SK-N-SH (cell line): ENCODE measurements around the gene LAMA4. TPM values are rescaled to one million over a fixed set of nuclear protein-coding genes. Genes with fewer than 3 reads are reported as not detected.

Source experiments
- CTCF ChIA-PET: fragments of 300-600, 350-600 bp; formaldehyde crosslinking; extraction: SDS; loops from one replicate; lab custom pipeline; 2021; lab: Yijun Ruan, JAX
- POLR2A ChIA-PET: fragments of 350-600 bp; sonication (Branson Sonifier 250); formaldehyde crosslinking; extraction: SDS; loops from one replicate; lab custom pipeline; 2020; ENCODE audit warnings: antibody characterized with exemption, inconsistent platforms; lab: Yijun Ruan, JAX
- DNase-seq: peaks from one replicate; pipeline ENCODE4 v3.0.0; 2012
- H2AFZ ChIP-seq: fragments of 200-600 bp; sonication (generic); 2 replicates; pipeline ENCODE4 v1.8.1; 2016; ENCODE audit warnings: antibody characterized with exemption, mild to moderate bottlenecking, low read depth
- H3F3A ChIP-seq: fragments of 200-600 bp; sonication (generic); replicated peaks from 2 replicates; pipeline ENCODE3; 2016; ENCODE audit warnings: antibody characterized with exemption, mild to moderate bottlenecking; ENCODE audit not compliant: insufficient read depth
- H3K27ac ChIP-seq, 2 experiments: fragments of 200-500 bp in 1 of 2; fragments of 200-600 bp in 1 of 2; sonication (Bioruptor generic) in 1 of 2; sonication (generic), shearing (Covaris generic) in 1 of 2; 2 replicates each; pipeline versions ENCODE4 v1.5.1 to v1.6.1; 2014 to 2016; ENCODE audit warnings: low read depth in 2 of 2, inconsistent platforms in 1 of 2, low read length in 1 of 2, mild to moderate bottlenecking in 1 of 2, mixed read lengths in 1 of 2
- H3K27me3 ChIP-seq: fragments of 200-600 bp; sonication (generic), shearing (Covaris generic); 2 replicates; pipeline ENCODE4 v1.6.1; 2016; ENCODE audit warnings: mixed run types; ENCODE audit not compliant: insufficient read depth
- H3K36me3 ChIP-seq, 2 experiments: fragments of 200-500 bp in 1 of 2; fragments of 200-600 bp in 1 of 2; sonication (Bioruptor generic) in 1 of 2; sonication (generic) in 1 of 2; replicated peaks in 1 of 2; 2 replicates each; pipeline versions ENCODE3 to v1.5.1; 2014 to 2016; ENCODE audit warnings: low read length in 1 of 2, mild to moderate bottlenecking in 1 of 2; ENCODE audit not compliant: insufficient read depth in 2 of 2, control insufficient read depth in 1 of 2
- H3K4me1 ChIP-seq, 2 experiments: fragments of 200-500 bp in 1 of 2; fragments of 200-600 bp in 1 of 2; sonication (Bioruptor generic) in 1 of 2; sonication (generic), shearing (Covaris generic) in 1 of 2; 2 replicates each; pipeline versions ENCODE4 v1.5.1 to v1.6.1; 2014 to 2016; ENCODE audit warnings: low read depth in 1 of 2, low read length in 1 of 2, mixed run types in 1 of 2; ENCODE audit not compliant: insufficient read depth in 2 of 2, control insufficient read depth in 1 of 2
- H3K4me2 ChIP-seq: fragments of 200-600 bp; sonication (generic), shearing (Covaris generic); 2 replicates; pipeline ENCODE4 v1.6.1; 2017; ENCODE audit warnings: mixed run types
- H3K4me3 ChIP-seq, 2 experiments: fragments of 200-500 bp in 1 of 2; fragments of 200-600 bp in 1 of 2; sonication (Bioruptor generic) in 1 of 2; sonication (generic), shearing (Covaris generic) in 1 of 2; 2 replicates each; pipeline versions ENCODE4 v1.5.1 to v1.8.1; 2014 to 2016; ENCODE audit warnings: low read depth in 2 of 2, inconsistent platforms in 1 of 2, low read length in 1 of 2, mild to moderate bottlenecking in 1 of 2, mixed read lengths in 1 of 2, moderate library complexity in 1 of 2
- H3K79me2 ChIP-seq: fragments of 200-600 bp; sonication (generic); 2 replicates; pipeline ENCODE4 v1.8.1; 2017; ENCODE audit warnings: mild to moderate bottlenecking; ENCODE audit not compliant: insufficient read depth
- H3K9ac ChIP-seq: fragments of 200-600 bp; sonication (generic); 2 replicates; pipeline ENCODE4 v1.6.1; 2017; ENCODE audit warnings: mixed run types
- H3K9me2 ChIP-seq: fragments of 200-600 bp; sonication (generic); 2 replicates; pipeline ENCODE4 v1.6.1; 2017; ENCODE audit warnings: mixed run types
- H3K9me3 ChIP-seq: fragments of 200-600 bp; sonication (generic); 2 replicates; pipeline ENCODE4 v1.6.1; 2017; ENCODE audit warnings: mixed run types, mild to moderate bottlenecking, moderate library complexity
- H4K20me1 ChIP-seq: fragments of 200-600 bp; sonication (generic); 2 replicates; pipeline ENCODE4 v1.6.1; 2017; ENCODE audit warnings: mild to moderate bottlenecking, mixed run types; ENCODE audit not compliant: insufficient read depth
- CHD2 ChIP-seq: fragments of 150-350 bp; IDR thresholded peaks from 2 replicates; pipeline ENCODE4 v1.6.1; 2018; ENCODE audit warnings: low read length; ENCODE audit not compliant: partially characterized antibody
- ELF1 ChIP-seq: IDR thresholded peaks from 2 replicates; pipeline ENCODE4 v1.4.0; 2012
- EZH2phosphoT487 ChIP-seq: fragments of 200-600 bp; sonication (generic); IDR thresholded peaks from 2 replicates; pipeline ENCODE4 v1.6.1; 2017; ENCODE audit warnings: low read depth, mixed run types, mild to moderate bottlenecking, antibody characterized with exemption, moderate library complexity, borderline replicate concordance
- FOSL2 ChIP-seq: IDR thresholded peaks from 2 replicates; pipeline ENCODE4 v1.4.0; 2012; ENCODE audit warnings: low read depth, mild to moderate bottlenecking, moderate library complexity, borderline replicate concordance
- FOXJ3 ChIP-seq: sonication (generic); formaldehyde crosslinking; IDR thresholded peaks from 2 replicates; pipeline ENCODE4 v1.5.1; 2020; ENCODE audit warnings: mild to moderate bottlenecking, missing genetic modification reagents
- GABPA ChIP-seq: IDR thresholded peaks from 2 replicates; pipeline ENCODE4 v1.4.0; 2012; ENCODE audit warnings: low read depth, mild to moderate bottlenecking
- GATA2 ChIP-seq: sonication (generic); formaldehyde crosslinking; IDR thresholded peaks from 2 replicates; pipeline ENCODE4 v1.5.0; 2020; ENCODE audit warnings: mild to moderate bottlenecking, missing genetic modification reagents
- JUND ChIP-seq: IDR thresholded peaks from 2 replicates; pipeline ENCODE4 v1.4.0; 2012
- NFIC ChIP-seq: IDR thresholded peaks from 2 replicates; pipeline ENCODE4 v1.4.0; 2012; ENCODE audit warnings: borderline replicate concordance
- NRF1 ChIP-seq: IDR thresholded peaks from 2 replicates; pipeline ENCODE4 v1.6.1; 2012; ENCODE audit warnings: low read depth, mild to moderate bottlenecking, low read length
- POLR2AphosphoS5 ChIP-seq: IDR thresholded peaks from 2 replicates; pipeline ENCODE4 v1.6.1; 2012; ENCODE audit warnings: low read depth, low read length
- RAD21 ChIP-seq: IDR thresholded peaks from 2 replicates; pipeline ENCODE4 v1.6.1; 2012; ENCODE audit warnings: mild to moderate bottlenecking, low read length
- RCOR1 ChIP-seq: fragments of 150-350 bp; IDR thresholded peaks from 2 replicates; pipeline ENCODE4 v1.6.1; 2017; ENCODE audit warnings: antibody characterized with exemption, low read length
- RFX5 ChIP-seq: IDR thresholded peaks from 2 replicates; pipeline ENCODE4 v1.6.1; 2012; ENCODE audit warnings: mild to moderate bottlenecking, improper control_type of control experiment, low read length
- RXRA ChIP-seq: IDR thresholded peaks from 2 replicates; pipeline ENCODE4 v1.4.0; 2012; ENCODE audit warnings: low read depth, mild to moderate bottlenecking, borderline replicate concordance
- SMC3 ChIP-seq: IDR thresholded peaks from 2 replicates; pipeline ENCODE4 v1.6.1; 2012; ENCODE audit warnings: low read depth, low read length, improper control_type of control experiment
- TAF1 ChIP-seq: IDR thresholded peaks from 2 replicates; pipeline ENCODE4 v1.6.1; 2012; ENCODE audit warnings: low read depth, mild to moderate bottlenecking, low read length, moderate library complexity, borderline replicate concordance
- TCF12 ChIP-seq: IDR thresholded peaks from 2 replicates; pipeline ENCODE4 v1.4.0; 2012
- TEAD4 ChIP-seq: IDR thresholded peaks from 2 replicates; pipeline ENCODE4 v1.4.0; 2012; ENCODE audit warnings: mild to moderate bottlenecking, borderline replicate concordance; ENCODE audit not compliant: insufficient read depth
- YY1 ChIP-seq: IDR thresholded peaks from 2 replicates; pipeline ENCODE4 v1.4.0; 2012; ENCODE audit warnings: low read depth, mild to moderate bottlenecking
- WGBS: methylation state at CpG from one replicate; pipeline ENCODE4 v1.1.6; 2017; ENCODE audit warnings: low lambda C conversion rate; 5-methylcytosine and 5-hydroxymethylcytosine counted together
- polyA plus RNA-seq, 3 experiments: library from polyadenylated mRNA; depleted of rRNA; stranded (reverse); fragments of >200 nt; gene quantifications; 2 replicates each; pipeline ENCODE4 v1.2.3, GENCODE V29; 2012
- TF ChIP-seq, protein P1 (sequence below): IDR thresholded peaks from 2 replicates; pipeline ENCODE4; 2012
- TF ChIP-seq, protein P2 (sequence below): IDR thresholded peaks from 2 replicates; pipeline ENCODE4 v1.4.0; 2012; ENCODE audit warnings: low read depth, borderline replicate concordance

The LAMA4 gene
- polyA plus RNA-seq, 1 of the 3 experiments (the other 2 are of a cell fraction), result 9.4 TPM

DNA sequence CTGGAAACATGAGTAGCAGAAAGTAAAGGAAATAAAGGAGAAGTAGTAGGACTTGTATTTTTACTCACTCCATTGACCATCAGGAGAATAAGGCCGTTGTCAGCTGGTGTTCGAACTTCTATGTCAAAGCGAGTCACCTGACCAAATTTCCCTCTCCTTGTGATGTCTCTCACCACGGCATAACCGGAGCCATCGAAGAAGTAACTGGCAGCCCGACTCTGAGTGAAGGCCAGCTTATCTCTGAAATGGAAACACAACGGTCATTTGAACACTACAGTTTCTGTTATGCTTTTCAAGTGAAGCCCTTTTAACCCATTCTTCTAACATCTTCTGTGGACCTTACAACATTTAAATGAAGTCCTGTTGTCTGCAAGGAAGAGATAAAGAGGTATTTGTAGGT lies 115.3 kb downstream of the LAMA4 start:
- Histone ChIP-seq H3K4me3 (no peak overlapping the region), H3K4me1 (peaks cover 0 to 6% of the 10 kb centered on the region in 2 experiments; a peak in 2 of 4 replicates), H3K27me3 (no peaks in the 10 kb centered on the region), H3K9ac (no peak overlapping the region), H3K9me2 (0 out of 2 replicates have a peak, but pooled peaks cover 4% of the 10 kb centered on the region), H3F3A (no peaks in the 10 kb centered on the region), H2AFZ (no peak overlapping the region), H3K9me3 (no peaks in the 10 kb centered on the region), H3K4me2 (no peak overlapping the region), H4K20me1 (no peaks in the 10 kb centered on the region), H3K27ac (no peak overlapping the region), H3K79me2 (no peaks in the 10 kb centered on the region), H3K36me3 (peaks cover 3 to 72% of the 10 kb centered on the region in 2 experiments)
- ChIA-PET CTCF (interaction anchor here (0.7 to 2.0 kb wide), 4 partner anchors 10 to 53 kb away, joined by 3 to 7 read pairs (median 4); no protein-coding TSS in a partner anchor), POLR2A (no interaction called here)
- DNase-seq, result no peak
- TF ChIP-seq NFIC, result no peak
- no peak for TF ChIP-seq TCF12
- TF ChIP-seq GATA2 (CRISPR knock-in tag), result no peak
- TF ChIP-seq SMC3, result no peak
- TF ChIP-seq CHD2, result no peak
- TF ChIP-seq FOXJ3 (CRISPR knock-in tag), result no peak
- no peak for TF ChIP-seq POLR2AphosphoS5
- TF ChIP-seq JUND, result no peak
- TF ChIP-seq RFX5, result no peak
- no peak for TF ChIP-seq EZH2phosphoT487
- TF ChIP-seq GABPA, result no peak
- TF ChIP-seq TAF1, result no peak
- TF ChIP-seq FOSL2, result no peak
- no peak for TF ChIP-seq ELF1
- TF ChIP-seq NRF1, result no peak
- WGBS, result 96% methylated on average over 8 of the region's 8 CpGs

- H3K9me3 ChIP-seq, result no peaks in the 10 kb centered on the region
- POLR2A ChIA-PET, result no interaction called here
- 63% methylated on average over 3 of the region's 3 CpGs for WGBS
Measured at GRCh38 chr6:112130878-112131277, 123.5 kb downstream of the LAMA4 start.

More at GRCh38 chr6:112130878-112131277, 123.5 kb downstream of the LAMA4 start:
- Histone ChIP-seq H3K27me3 (no peaks in the 10 kb centered on the region), H3K9me2 (0 out of 2 replicates have a peak, but pooled peaks cover 4% of the 10 kb centered on the region), H3K27ac (no peak overlapping the region), H2AFZ (no peak overlapping the region), H3K4me1 (no peaks in the 10 kb centered on the region), H3K4me2 (no peak overlapping the region), H4K20me1 (no peaks in the 10 kb centered on the region), H3K36me3 (peaks cover 0 to 68% of the 10 kb centered on the region in 2 experiments), H3K79me2 (no peaks in the 10 kb centered on the region), H3F3A (no peaks in the 10 kb centered on the region), H3K4me3 (no peak overlapping the region), H3K9ac (no peak overlapping the region)
- no peak for DNase-seq
- CTCF ChIA-PET, result interaction anchor here (1.1 to 1.7 kb wide), 4 partner anchors 10 to 45 kb away, joined by 3 to 7 read pairs (median 4); no protein-coding TSS in a partner anchor
- TF ChIP-seq TCF12, result no peak
- TF ChIP-seq EZH2phosphoT487, result no peak
- TF ChIP-seq TAF1, result no peak
- no peak for TF ChIP-seq RXRA
- TF ChIP-seq, protein P1, sequence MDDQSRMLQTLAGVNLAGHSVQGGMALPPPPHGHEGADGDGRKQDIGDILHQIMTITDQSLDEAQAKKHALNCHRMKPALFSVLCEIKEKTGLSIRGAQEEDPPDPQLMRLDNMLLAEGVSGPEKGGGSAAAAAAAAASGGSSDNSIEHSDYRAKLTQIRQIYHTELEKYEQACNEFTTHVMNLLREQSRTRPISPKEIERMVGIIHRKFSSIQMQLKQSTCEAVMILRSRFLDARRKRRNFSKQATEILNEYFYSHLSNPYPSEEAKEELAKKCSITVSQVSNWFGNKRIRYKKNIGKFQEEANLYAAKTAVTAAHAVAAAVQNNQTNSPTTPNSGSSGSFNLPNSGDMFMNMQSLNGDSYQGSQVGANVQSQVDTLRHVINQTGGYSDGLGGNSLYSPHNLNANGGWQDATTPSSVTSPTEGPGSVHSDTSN, result no peak
- no peak for TF ChIP-seq RAD21
- TF ChIP-seq, protein P2, sequence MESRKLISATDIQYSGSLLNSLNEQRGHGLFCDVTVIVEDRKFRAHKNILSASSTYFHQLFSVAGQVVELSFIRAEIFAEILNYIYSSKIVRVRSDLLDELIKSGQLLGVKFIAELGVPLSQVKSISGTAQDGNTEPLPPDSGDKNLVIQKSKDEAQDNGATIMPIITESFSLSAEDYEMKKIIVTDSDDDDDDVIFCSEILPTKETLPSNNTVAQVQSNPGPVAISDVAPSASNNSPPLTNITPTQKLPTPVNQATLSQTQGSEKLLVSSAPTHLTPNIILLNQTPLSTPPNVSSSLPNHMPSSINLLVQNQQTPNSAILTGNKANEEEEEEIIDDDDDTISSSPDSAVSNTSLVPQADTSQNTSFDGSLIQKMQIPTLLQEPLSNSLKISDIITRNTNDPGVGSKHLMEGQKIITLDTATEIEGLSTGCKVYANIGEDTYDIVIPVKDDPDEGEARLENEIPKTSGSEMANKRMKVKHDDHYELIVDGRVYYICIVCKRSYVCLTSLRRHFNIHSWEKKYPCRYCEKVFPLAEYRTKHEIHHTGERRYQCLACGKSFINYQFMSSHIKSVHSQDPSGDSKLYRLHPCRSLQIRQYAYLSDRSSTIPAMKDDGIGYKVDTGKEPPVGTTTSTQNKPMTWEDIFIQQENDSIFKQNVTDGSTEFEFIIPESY, result no peak
- TF ChIP-seq ELF1, result no peak
- TF ChIP-seq FOSL2, result no peak
- TF ChIP-seq RFX5, result no peak
- TF ChIP-seq GATA2 (CRISPR knock-in tag), result no peak
- no peak for TF ChIP-seq RCOR1
- no peak for TF ChIP-seq CHD2
- TF ChIP-seq NFIC, result no peak
- TF ChIP-seq JUND, result no peak
- no peak for TF ChIP-seq TEAD4
- TF ChIP-seq YY1, result no peak
